Activated CD4-positive, alpha-beta T cell treated with anti-CD3 and anti-CD28 coated beads, Interleukin-2, amount 50 U/mL, for 16 hours (primary cell): Measurements from ENCODE around the gene DNMT1.
"Not testable (repeated sequence)": the region's sequence is repeated elsewhere in the genome, so short reads cannot be mapped to it uniquely, and the experiment has no call there.

Experiments used
- DNase-seq: peaks from one replicate; pipeline ENCODE4 v3.0.0-alpha.2; 2020

The DNMT1 gene

GRCh38 chr19:10194500-10195198 is at the start of gene DNMT1:
Gene DNMT1 (minus strand): TSS chr19:10194953. CDS start chr19:10194899, 54 bp downstream.
- peak; percentile 99 for DNase-seq

- no peak for DNase-seq
Measured at GRCh38 chr19:10243606-10244005, 48.9 kb upstream of the DNMT1 start.

- not testable (repeated sequence) for DNase-seq
Measured at GRCh38 chr19:10241826-10242449, 47.2 kb upstream of the DNMT1 start.

- no peak for DNase-seq
Measured at GRCh38 chr19:10238172-10238783, 43.5 kb upstream of the DNMT1 start.

- DNase-seq: no peak
Measured at GRCh38 chr19:10237702-10238101, 42.9 kb upstream of the DNMT1 start.

- not testable (repeated sequence) for DNase-seq
Measured at GRCh38 chr19:10235409-10235808, 40.7 kb upstream of the DNMT1 start.

GRCh38 chr19:10235003-10235402 is 40.2 kb upstream of the DNMT1 start:
- no peak for DNase-seq

GRCh38 chr19:10233946-10234345 is 39.2 kb upstream of the DNMT1 start:
- no peak for DNase-seq

GRCh38 chr19:10231612-10232228 is 37.0 kb upstream of the DNMT1 start:
- DNase-seq: no peak

- peak; percentile 63 for DNase-seq
Measured at GRCh38 chr19:10230861-10231611, 36.3 kb upstream of the DNMT1 start, which contains the start of gene S1PR2. Gene S1PR2 (minus strand): TSS chr19:10231331. CDS start chr19:10224905, 6,426 bp downstream.

GRCh38 chr19:10230173-10230860 is 35.6 kb upstream of the DNMT1 start:
- peak; percentile 27 for DNase-seq

- peak; percentile 52 for DNase-seq
Measured at GRCh38 chr19:10228920-10229319, 34.2 kb upstream of the DNMT1 start.

GRCh38 chr19:10228393-10228792 is 33.6 kb upstream of the DNMT1 start:
- DNase-seq: no peak

GRCh38 chr19:10227026-10227971 is 32.5 kb upstream of the DNMT1 start:
- DNase-seq: no peak

- no peak for DNase-seq
Measured at GRCh38 chr19:10226376-10227025, 31.7 kb upstream of the DNMT1 start.

- DNase-seq: no peak
Measured at GRCh38 chr19:10226021-10226375, 31.2 kb upstream of the DNMT1 start.

- no peak for DNase-seq
Measured at GRCh38 chr19:10224337-10224736, 29.6 kb upstream of the DNMT1 start.

- no peak for DNase-seq
Measured at GRCh38 chr19:10223488-10224213, 28.9 kb upstream of the DNMT1 start.

- no peak for DNase-seq
Measured at GRCh38 chr19:10222201-10222890, 27.6 kb upstream of the DNMT1 start.
